Cardiac muscle cell (in vitro differentiated cells and primary cell): ENCODE data around the gene DDX19B. TPM values are rescaled to one million over a fixed set of nuclear protein-coding genes. Genes with fewer than 3 reads are reported as not detected.

ENCODE experiments used
- DNase-seq, 2 donors: peaks; one replicate each; pipeline versions ENCODE4 v3.0.0 to v3.0.0-alpha.2; 2010 to 2017; ENCODE audit warnings: low read depth in 1 of 2, low spot score in 1 of 2
- H3K27ac ChIP-seq: fragments of 200-600 bp; sonication (generic); 2 replicates; pipeline ENCODE4 v1.5.1; 2016
- H3K27me3 ChIP-seq: fragments of 200-600 bp; sonication (generic); 2 replicates; pipeline ENCODE4 v1.6.0; 2016; ENCODE audit warnings: control low read depth
- H3K36me3 ChIP-seq: fragments of 200-600 bp; sonication (generic); 2 replicates; pipeline ENCODE4 v1.5.1; 2016; ENCODE audit warnings: control low read depth
- H3K4me1 ChIP-seq: fragments of 200-600 bp; sonication (generic); 2 replicates; pipeline ENCODE4 v1.8.1; 2017; ENCODE audit warnings: low read depth, mild to moderate bottlenecking, mixed run types
- H3K4me3 ChIP-seq: fragments of 200-600 bp; sonication (generic); 2 replicates; pipeline ENCODE4 v1.5.1; 2016; ENCODE audit warnings: mild to moderate bottlenecking
- H3K9me3 ChIP-seq: fragments of 200-600 bp; sonication (generic); 2 replicates; pipeline ENCODE4 v1.5.1; 2017; ENCODE audit warnings: low read depth, mild to moderate bottlenecking, control low read depth
- CTCF ChIP-seq: IDR thresholded peaks from 2 replicates; pipeline ENCODE4 v1.5.1; 2012; ENCODE audit warnings: low read depth, mild to moderate bottlenecking, low read length
- polyA plus RNA-seq: library from polyadenylated mRNA; unstranded; fragments of >200 nt; fragmentation: Nextera tagmentation; extraction: Ambion mirVana; gene quantifications from 2 replicates; pipeline ENCODE4 v1.2.1, GENCODE V29; 2016
- total RNA-seq: library from RNA; depleted of rRNA; stranded (reverse); fragments of >200 nt; gene quantifications from 2 replicates; pipeline ENCODE4 v1.2.3, GENCODE V29; 2016

DDX19B gene
- total and polyA plus RNA-seq, 2 experiments from 2014 or later, result 39.7 to 40.1 TPM

GRCh38 chr16:70380919-70381603, 82.1 kb downstream of the DDX19B start:
- peaks cover 18% of the 10 kb centered on the region for H3K36me3 ChIP-seq
- peak; percentile 98 to 99 for DNase-seq
- H3K4me3 ChIP-seq, result peak overlapping the region; percentile 45
- peaks cover 8% of the 10 kb centered on the region for H3K4me1 ChIP-seq
- no peaks in the 10 kb centered on the region for H3K9me3 ChIP-seq
- H3K27me3 ChIP-seq, result no peaks in the 10 kb centered on the region
- peak overlapping the region; percentile 85 for H3K27ac ChIP-seq
- peak; percentile 38 for TF ChIP-seq CTCF

DNA sequence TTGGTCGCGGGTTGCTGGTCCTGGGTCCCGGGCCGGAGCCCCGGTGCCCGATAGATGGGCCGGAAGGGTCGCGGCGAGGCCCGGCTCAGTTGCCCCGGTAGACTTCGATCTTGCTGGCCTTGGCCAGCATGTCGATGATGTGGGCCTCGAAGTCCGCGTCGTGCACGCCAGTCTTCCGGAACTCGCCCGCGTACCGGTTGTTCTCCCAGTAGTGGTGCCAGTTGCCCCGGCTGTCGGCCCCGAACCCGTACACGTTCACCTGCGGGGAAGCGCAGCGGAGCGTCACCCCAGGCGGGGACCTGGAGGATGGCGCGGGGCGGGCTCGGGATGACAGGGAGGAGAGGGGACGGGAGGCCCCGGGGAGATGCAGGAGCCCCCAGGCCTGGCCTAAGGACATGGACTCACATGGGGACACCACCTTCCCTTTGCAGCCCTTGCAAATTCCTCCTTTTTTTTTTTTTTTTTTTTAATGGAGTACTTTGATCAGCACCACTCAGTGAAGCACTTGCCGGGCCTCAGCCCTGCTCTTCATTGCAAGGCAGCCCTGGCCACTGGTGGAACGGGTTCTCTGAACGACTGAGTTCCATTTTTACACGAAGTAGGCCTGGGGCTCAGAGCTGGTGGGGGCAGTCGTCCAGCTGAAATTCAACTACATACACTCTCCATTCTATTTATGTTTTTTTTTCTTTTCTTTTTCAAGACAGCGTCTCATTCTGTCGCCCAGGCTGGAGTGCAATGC, 82.8 kb downstream of the DDX19B start:
- Histone ChIP-seq H3K27me3 (no peaks in the 10 kb centered on the region), H3K36me3 (peaks cover 20% of the 10 kb centered on the region), H3K27ac (no peak overlapping the region), H3K4me3 (peak overlapping the region; percentile 22), H3K4me1 (peaks cover 8% of the 10 kb centered on the region), H3K9me3 (no peaks in the 10 kb centered on the region)
- DNase-seq, result no peak
- no peak for TF ChIP-seq CTCF

- no peak overlapping the region for H3K4me3 ChIP-seq
- H3K36me3 ChIP-seq, result peaks cover 25% of the 10 kb centered on the region
- H3K27ac ChIP-seq, result no peak overlapping the region
These were observed 84.5 kb downstream of the DDX19B start for GRCh38 chr16:70383421-70383960.

More at GRCh38 chr16:70383421-70383960, 84.5 kb downstream of the DDX19B start:
- no peak for DNase-seq
- H3K4me1 ChIP-seq, result peaks cover 8% of the 10 kb centered on the region
- H3K9me3 ChIP-seq, result no peaks in the 10 kb centered on the region
- no peak for TF ChIP-seq CTCF
- H3K27me3 ChIP-seq, result no peaks in the 10 kb centered on the region

Other genes starting within 250 kb of the DDX19B start
- 20.9 and 35.0 TPM in 2 replicates for gene PDPR, start 184.9 kb upstream of the DDX19B start, total RNA-seq
- gene PDPR, start 184.9 kb upstream of the DDX19B start, polyA plus RNA-seq, result 8.7 and 16.0 TPM in 2 replicates
- gene CLEC18C, start 125.4 kb upstream of the DDX19B start, total RNA-seq, result 0.36 and 1.1 TPM in 2 replicates
- gene CLEC18C, start 125.4 kb upstream of the DDX19B start, polyA plus RNA-seq, result not detected in 2 replicates
- 25.2 and 26.8 TPM in 2 replicates for gene EXOSC6, start 47.2 kb upstream of the DDX19B start, total RNA-seq
- gene EXOSC6, start 47.2 kb upstream of the DDX19B start, polyA plus RNA-seq, result 24.6 and 38.0 TPM in 2 replicates
- gene AARS1, start 9.7 kb upstream of the DDX19B start, total RNA-seq, result 74.6 and 81.4 TPM in 2 replicates
- 102 and 114 TPM in 2 replicates for gene AARS1, start 9.7 kb upstream of the DDX19B start, polyA plus RNA-seq
- gene DDX19A, start 47.7 kb downstream of the DDX19B start, total RNA-seq, result 67.5 and 69.8 TPM in 2 replicates
- 54.3 and 63.6 TPM in 2 replicates for gene DDX19A, start 47.7 kb downstream of the DDX19B start, polyA plus RNA-seq
- 87.3 and 115 TPM in 2 replicates for gene ST3GAL2, start 139.9 kb downstream of the DDX19B start, total RNA-seq
- 46.1 and 50.9 TPM in 2 replicates for gene ST3GAL2, start 139.9 kb downstream of the DDX19B start, polyA plus RNA-seq
- gene FCSK, start 155.4 kb downstream of the DDX19B start, total RNA-seq, result 13.8 and 22.5 TPM in 2 replicates
- 10.2 and 12.0 TPM in 2 replicates for gene FCSK, start 155.4 kb downstream of the DDX19B start, polyA plus RNA-seq
- gene COG4, start 224.4 kb downstream of the DDX19B start, total RNA-seq, result 77.3 and 82.0 TPM in 2 replicates
- 67.6 and 86.6 TPM in 2 replicates for gene COG4, start 224.4 kb downstream of the DDX19B start, polyA plus RNA-seq
- gene SF3B3, start 224.6 kb downstream of the DDX19B start, total RNA-seq, result 95.4 and 178 TPM in 2 replicates
- 203 and 250 TPM in 2 replicates for gene SF3B3, start 224.6 kb downstream of the DDX19B start, polyA plus RNA-seq